22Rv1 (cell line): ENCODE measurements around the gene KITLG.
A peak's percentile ranks its signal among the peaks of the same experiment; 100 is the strongest.

ENCODE experiments used
- H3K27ac ChIP-seq: fragments of 450-650 bp; 2 replicates; pipeline ENCODE4 v1.5.1; 2017
- ZFX ChIP-seq: fragments of 450-650 bp; IDR thresholded peaks from 2 replicates; pipeline ENCODE4 v1.6.1; 2017; ENCODE audit warnings: antibody characterized with exemption, borderline replicate concordance
- TF ChIP-seq, protein P1 (sequence below): fragments of 450-650 bp; IDR thresholded peaks from 2 replicates; pipeline ENCODE4 v1.5.1; 2017; ENCODE audit warnings: mild to moderate bottlenecking

Gene KITLG

GRCh38 chr12:88591343-88591742 is 11.1 kb upstream of the KITLG start:
- TF ChIP-seq, protein P1, sequence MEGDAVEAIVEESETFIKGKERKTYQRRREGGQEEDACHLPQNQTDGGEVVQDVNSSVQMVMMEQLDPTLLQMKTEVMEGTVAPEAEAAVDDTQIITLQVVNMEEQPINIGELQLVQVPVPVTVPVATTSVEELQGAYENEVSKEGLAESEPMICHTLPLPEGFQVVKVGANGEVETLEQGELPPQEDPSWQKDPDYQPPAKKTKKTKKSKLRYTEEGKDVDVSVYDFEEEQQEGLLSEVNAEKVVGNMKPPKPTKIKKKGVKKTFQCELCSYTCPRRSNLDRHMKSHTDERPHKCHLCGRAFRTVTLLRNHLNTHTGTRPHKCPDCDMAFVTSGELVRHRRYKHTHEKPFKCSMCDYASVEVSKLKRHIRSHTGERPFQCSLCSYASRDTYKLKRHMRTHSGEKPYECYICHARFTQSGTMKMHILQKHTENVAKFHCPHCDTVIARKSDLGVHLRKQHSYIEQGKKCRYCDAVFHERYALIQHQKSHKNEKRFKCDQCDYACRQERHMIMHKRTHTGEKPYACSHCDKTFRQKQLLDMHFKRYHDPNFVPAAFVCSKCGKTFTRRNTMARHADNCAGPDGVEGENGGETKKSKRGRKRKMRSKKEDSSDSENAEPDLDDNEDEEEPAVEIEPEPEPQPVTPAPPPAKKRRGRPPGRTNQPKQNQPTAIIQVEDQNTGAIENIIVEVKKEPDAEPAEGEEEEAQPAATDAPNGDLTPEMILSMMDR, result no peak
- no peak for TF ChIP-seq ZFX
- no peak overlapping the region for H3K27ac ChIP-seq

DNA sequence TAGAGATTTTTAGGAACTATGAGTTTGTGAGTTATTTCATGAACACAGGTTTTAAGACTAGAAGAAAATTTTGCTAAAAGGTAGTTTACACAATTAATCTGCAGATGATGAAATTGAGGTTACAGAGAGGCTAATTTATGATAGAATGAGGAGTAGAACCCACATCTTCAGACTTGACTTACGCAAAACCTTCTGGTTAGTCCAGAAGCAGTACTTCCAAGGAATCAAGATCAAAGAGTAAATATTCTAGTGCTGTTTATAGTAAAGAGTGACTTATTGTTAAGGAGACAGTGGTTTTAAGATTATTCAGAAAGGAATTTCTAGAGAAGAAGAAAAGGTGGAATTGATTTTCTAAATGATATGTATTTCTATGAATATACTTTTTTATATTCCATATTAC is 10.6 kb upstream of the KITLG start:
- TF ChIP-seq, protein P1, result no peak
- TF ChIP-seq ZFX, result no peak
- no peak overlapping the region for H3K27ac ChIP-seq

GRCh38 chr12:88585077-88585476 is 4.8 kb upstream of the KITLG start:
- TF ChIP-seq, protein P1, result no peak
- TF ChIP-seq ZFX, result no peak
- H3K27ac ChIP-seq, result no peak overlapping the region

GRCh38 chr12:88579601-88580050 is 645 bp downstream of the KITLG start:
- TF ChIP-seq, protein P1, result no peak
- TF ChIP-seq ZFX, result no peak
- H3K27ac ChIP-seq, result peak overlapping the region; percentile 70

- H3K27ac ChIP-seq, result peak overlapping the region; percentile 70
These were observed 1.1 kb downstream of the KITLG start for GRCh38 chr12:88579161-88579517.

DNA sequence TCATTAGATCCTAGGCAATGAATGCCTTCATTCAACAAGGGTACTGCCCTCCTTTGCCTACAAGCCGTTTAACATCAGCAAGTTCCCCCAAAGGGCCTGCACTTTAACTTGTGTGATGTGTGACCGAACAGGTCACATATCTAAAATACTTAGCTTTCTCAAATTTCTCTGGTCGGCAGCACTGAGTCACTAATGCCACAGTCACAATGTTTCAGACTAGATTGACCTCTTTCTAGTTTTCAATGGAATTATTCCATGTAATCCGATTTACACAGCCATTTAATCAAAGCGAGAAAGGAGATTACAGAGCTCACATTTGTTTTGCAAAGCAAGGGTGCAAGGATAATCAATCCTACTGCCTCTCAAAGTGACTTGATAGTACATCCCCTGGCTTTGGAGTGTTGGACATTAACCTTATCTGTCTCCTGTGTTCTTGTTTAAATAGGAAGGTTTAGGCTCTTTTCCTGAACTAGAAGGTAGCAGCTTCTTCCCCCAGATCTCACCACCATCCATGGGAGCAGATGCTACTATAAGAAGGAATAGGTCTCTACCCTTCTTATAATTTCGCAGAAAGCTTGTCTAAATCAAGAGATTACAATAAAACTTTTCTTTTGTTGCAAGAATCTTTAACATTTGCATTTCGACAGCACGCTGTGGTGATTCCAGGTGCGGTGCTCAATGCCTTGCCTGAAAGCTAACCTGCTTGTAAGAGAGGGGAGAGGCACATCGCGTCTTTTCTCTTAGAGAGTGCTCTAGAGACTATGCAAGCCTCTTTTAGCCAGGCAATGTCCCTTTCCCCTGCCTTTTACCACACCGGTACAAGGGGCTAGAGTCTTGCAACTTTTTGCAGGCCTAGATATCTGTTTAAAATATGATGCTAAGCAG is 1.8 kb downstream of the KITLG start:
- no peak overlapping the region for H3K27ac ChIP-seq

More at GRCh38 chr12:88579161-88579517, 1.1 kb downstream of the KITLG start:
- TF ChIP-seq, protein P1, result peak; percentile 35; the same call in 1 of the 2 replicates
- no peak for TF ChIP-seq ZFX

More for the DNA sequence above, 1.8 kb downstream of the KITLG start:
- TF ChIP-seq, protein P1, result no peak
- TF ChIP-seq ZFX, result no peak
